Measurements from ENCODE around the gene RAPGEF4. TPM values are rescaled to one million over a fixed set of nuclear protein-coding genes. Genes with fewer than 3 reads are reported as not detected.

RAPGEF4 gene
- total RNA-seq, 1 donor from 2014 or later, result 9.3 TPM

GRCh38 chr2:172970660-172971059 is 235.0 kb downstream of the RAPGEF4 start:
- DNase-seq (ENCODE audit: low spot score) (no peak), ATAC-seq (no peak)
- intact Hi-C loops (cut with DNase I), result no loop called here

GRCh38 chr2:172972005-172972619 is 236.5 kb downstream of the RAPGEF4 start:
- ATAC-seq (no peak), DNase-seq (ENCODE audit: low spot score) (no peak)
- intact Hi-C loops (cut with DNase I), result no loop called here

GRCh38 chr2:172974762-172975161 is 239.1 kb downstream of the RAPGEF4 start:
- ATAC-seq (no peak), DNase-seq (ENCODE audit: low spot score) (no peak)
- intact Hi-C loops (cut with DNase I), result no loop called here

GRCh38 chr2:172976116-172976515 is 240.5 kb downstream of the RAPGEF4 start:
- no peak for ATAC-seq
- DNase-seq (ENCODE audit: low spot score), result no peak
- intact Hi-C loops (cut with DNase I), result no loop called here

- ATAC-seq, result no peak
- intact Hi-C loops (cut with DNase I), result no loop called here
- DNase-seq (ENCODE audit: low spot score), result no peak
Measured at GRCh38 chr2:172976816-172977215, 241.2 kb downstream of the RAPGEF4 start.

GRCh38 chr2:172977270-172978062 is 241.8 kb downstream of the RAPGEF4 start:
- ATAC-seq (peak; percentile 58), DNase-seq (ENCODE audit: low spot score) (no peak)
- intact Hi-C loops (cut with DNase I), result no loop called here

GRCh38 chr2:172978063-172978383 is 242.4 kb downstream of the RAPGEF4 start:
- no peak for DNase-seq (ENCODE audit: low spot score)
- intact Hi-C loops (cut with DNase I), result no loop called here
- no peak for ATAC-seq

- ATAC-seq, result peak; percentile 17
- DNase-seq (ENCODE audit: low spot score), result no peak
- intact Hi-C loops (cut with DNase I), result no loop called here
Measured at GRCh38 chr2:172985139-172985892, 249.7 kb downstream of the RAPGEF4 start.

GRCh38 chr2:172986040-172986439 is 250.4 kb downstream of the RAPGEF4 start:
- intact Hi-C loops (cut with DNase I), result no loop called here
- DNase-seq (ENCODE audit: low spot score) (no peak), ATAC-seq (no peak)

GRCh38 chr2:172988728-172989127 is 253.1 kb downstream of the RAPGEF4 start:
- intact Hi-C loops (cut with DNase I), result no loop called here
- ATAC-seq, result no peak

GRCh38 chr2:172991031-172991430 is 255.4 kb downstream of the RAPGEF4 start:
- no peak for ATAC-seq
- intact Hi-C loops (cut with DNase I), result no loop called here
- DNase-seq (ENCODE audit: low spot score), result no peak

More at GRCh38 chr2:172988728-172989127, 253.1 kb downstream of the RAPGEF4 start:
- DNase-seq (ENCODE audit: low spot score), result no peak

- intact Hi-C loops (cut with DNase I), result no loop called here
- ATAC-seq (no peak), DNase-seq (ENCODE audit: low spot score) (no peak)
Measured at GRCh38 chr2:172993139-172993538, 257.5 kb downstream of the RAPGEF4 start.

- no peak for ATAC-seq
- DNase-seq (ENCODE audit: low spot score), result no peak
- intact Hi-C loops (cut with DNase I), result no loop called here
Measured at GRCh38 chr2:172993931-172994717, 258.5 kb downstream of the RAPGEF4 start.

- ATAC-seq, result no peak
- intact Hi-C loops (cut with DNase I), result no loop called here
- DNase-seq (ENCODE audit: low spot score), result no peak
Measured at GRCh38 chr2:172994864-172995263, 259.2 kb downstream of the RAPGEF4 start.

- intact Hi-C loops (cut with DNase I), result no loop called here
- peak; percentile 91 for ATAC-seq
- DNase-seq (ENCODE audit: low spot score), result peak; percentile 64
Measured at GRCh38 chr2:172995323-172996244, 259.9 kb downstream of the RAPGEF4 start.

GRCh38 chr2:172996387-172996961 is 260.8 kb downstream of the RAPGEF4 start:
- ATAC-seq, result no peak
- no peak for DNase-seq (ENCODE audit: low spot score)
- intact Hi-C loops (cut with DNase I), result no loop called here

- intact Hi-C loops (cut with DNase I), result no loop called here
- DNase-seq (ENCODE audit: low spot score), result no peak
- no peak for ATAC-seq
Measured at GRCh38 chr2:172997031-172997430, 261.4 kb downstream of the RAPGEF4 start.

Data from sciatic nerve (tissue), 2 donors.